DND-41 (cell line): ENCODE results near the gene IL20RB.
A peak's percentile ranks its signal among the peaks of the same experiment; 100 is the strongest.

Source experiments
- ATAC-seq: fragments of 200-7000 bp; cut with Tn5 transposase; 3 replicates; pipeline ENCODE4 v1.9.1; 2021; ENCODE audit warnings: low read depth; ENCODE audit not compliant: insufficient read depth
- DNase-seq: peaks from one replicate; pipeline ENCODE4 v3.0.0-alpha.2; 2020
- H2AFZ ChIP-seq: 2 replicates; pipeline ENCODE4 v1.6.0; 2012; ENCODE audit warnings: low read depth, low read length
- H3K27ac ChIP-seq: 2 replicates; pipeline ENCODE4 v1.5.1; 2012; ENCODE audit warnings: low read length, inconsistent platforms
- H3K27me3 ChIP-seq: fragments of 200-600 bp; sonication (generic); 2 replicates; pipeline ENCODE4 v1.6.0; 2012; ENCODE audit warnings: low read length, mild to moderate bottlenecking, inconsistent platforms; ENCODE audit not compliant: insufficient read depth, poor library complexity
- H3K36me3 ChIP-seq: 2 replicates; pipeline ENCODE4 v1.5.1; 2012; ENCODE audit warnings: low read length, inconsistent platforms; ENCODE audit not compliant: insufficient read depth
- H3K4me1 ChIP-seq: 2 replicates; pipeline ENCODE4 v1.5.1; 2012; ENCODE audit warnings: mild to moderate bottlenecking, low read length; ENCODE audit not compliant: insufficient read depth
- H3K4me2 ChIP-seq: 2 replicates; pipeline ENCODE4 v1.6.0; 2012; ENCODE audit warnings: mild to moderate bottlenecking, moderate library complexity, low read length, inconsistent platforms; ENCODE audit not compliant: insufficient read depth
- H3K4me3 ChIP-seq, 2 experiments: fragments of 200-600 bp in 1 of 2; shearing (Covaris generic) in 1 of 2; 2 replicates each; pipeline ENCODE4 v1.5.1; 2012 to 2016; ENCODE audit warnings: inconsistent platforms in 2 of 2, low read length in 2 of 2, mild to moderate bottlenecking in 2 of 2, low read depth in 1 of 2, moderate library complexity in 1 of 2
- H3K79me2 ChIP-seq: 2 replicates; pipeline ENCODE4 v1.6.0; 2012; ENCODE audit warnings: low read length, inconsistent platforms; ENCODE audit not compliant: insufficient read depth
- H3K9ac ChIP-seq: 2 replicates; pipeline ENCODE4 v1.6.0; 2012; ENCODE audit warnings: low read depth, mild to moderate bottlenecking, inconsistent platforms, low read length, moderate library complexity
- H3K9me3 ChIP-seq: 2 replicates; pipeline ENCODE4 v1.5.1; 2012; ENCODE audit warnings: low read length, moderate library complexity, mild to moderate bottlenecking, inconsistent platforms; ENCODE audit not compliant: insufficient read depth, severe bottlenecking
- H4K20me1 ChIP-seq: 2 replicates; pipeline ENCODE4 v1.6.0; 2012; ENCODE audit warnings: low read length; ENCODE audit not compliant: insufficient read depth
- CTCF ChIP-seq: IDR thresholded peaks from 2 replicates; pipeline ENCODE4 v1.5.1; 2012; ENCODE audit warnings: borderline replicate concordance, low read length, moderate library complexity, mild to moderate bottlenecking; ENCODE audit not compliant: poor library complexity, severe bottlenecking; ENCODE audit errors: extremely low read depth
- EZH2 ChIP-seq: IDR thresholded peaks from 3 replicates; pipeline ENCODE4 v1.6.1; 2012; ENCODE audit warnings: borderline replicate concordance, low read depth, mild to moderate bottlenecking, moderate library complexity, low read length, inconsistent platforms; ENCODE audit not compliant: severe bottlenecking

IL20RB gene

GRCh38 chr3:136916223-136916622, 41.6 kb upstream of the IL20RB start:
- no peaks in the 10 kb centered on the region for H3K27me3 ChIP-seq
- H3K9me3 ChIP-seq = no peaks in the 10 kb centered on the region
- DNase-seq = no peak
- H3K4me1 ChIP-seq = peaks cover 48% of the 10 kb centered on the region
- no peaks in the 10 kb centered on the region for H3K36me3 ChIP-seq
- no peak overlapping the region for H2AFZ ChIP-seq
- no peak overlapping the region for H3K4me2 ChIP-seq
- H4K20me1 ChIP-seq = peaks cover 20% of the 10 kb centered on the region
- no peak overlapping the region for H3K9ac ChIP-seq
- H3K27ac ChIP-seq = no peak overlapping the region
- no peak overlapping the region for H3K4me3 ChIP-seq
- TF ChIP-seq CTCF = no peak
- TF ChIP-seq EZH2 = no peak
- H3K79me2 ChIP-seq = peaks cover 100% of the 10 kb centered on the region
- ATAC-seq = no peak

- peaks cover 98% of the 10 kb centered on the region for H3K79me2 ChIP-seq
- TF ChIP-seq EZH2 (no peak), CTCF (no peak)
- H2AFZ ChIP-seq = no peak overlapping the region
- DNase-seq (no peak), ATAC-seq (peak; percentile 91)
- no peak overlapping the region for H3K4me3 ChIP-seq
- H3K4me1 ChIP-seq = peaks cover 51% of the 10 kb centered on the region
- no peaks in the 10 kb centered on the region for H3K9me3 ChIP-seq
- peak overlapping the region; percentile 48 for H3K4me2 ChIP-seq
- no peaks in the 10 kb centered on the region for H3K27me3 ChIP-seq
- no peaks in the 10 kb centered on the region for H3K36me3 ChIP-seq
- H4K20me1 ChIP-seq = peaks cover 14% of the 10 kb centered on the region
- no peak overlapping the region for H3K9ac ChIP-seq
- peak overlapping the region; percentile 68 for H3K27ac ChIP-seq
These were observed 37.8 kb upstream of the IL20RB start for GRCh38 chr3:136919799-136920580.

GRCh38 chr3:136920904-136921611, 36.7 kb upstream of the IL20RB start:
- Histone ChIP-seq H3K4me3 (no peak overlapping the region), H3K9me3 (no peaks in the 10 kb centered on the region), H3K27ac (no peak overlapping the region), H3K36me3 (no peaks in the 10 kb centered on the region), H2AFZ (no peak overlapping the region), H3K4me1 (peaks cover 48% of the 10 kb centered on the region), H3K27me3 (no peaks in the 10 kb centered on the region), H3K4me2 (no peak overlapping the region), H3K9ac (no peak overlapping the region), H3K79me2 (peaks cover 98% of the 10 kb centered on the region), H4K20me1 (peaks cover 14% of the 10 kb centered on the region; the same call in 1 of the 2 replicates)
- DNase-seq (no peak), ATAC-seq (no peak)
- TF ChIP-seq CTCF = no peak
